IMR-90 (cell line): ENCODE measurements around the gene RNF225. TPM values are rescaled to one million over a fixed set of nuclear protein-coding genes. Genes with fewer than 3 reads are reported as not detected.

ENCODE experiments used
- ATAC-seq: fragments of 200-7000 bp; cut with Tn5 transposase; 2 replicates; pipeline ENCODE4 v1.9.1; 2020; ENCODE audit warnings: low read depth, mild to moderate bottlenecking, moderate library complexity
- BruUV-seq: library from RNA; stranded (reverse); fragments of 400-500 nt; replicated peaks from 2 replicates; lab custom pipeline; 2021; lab: Mats Ljungman, UMichigan
- CTCF ChIA-PET: fragments of 300-600 bp; formaldehyde crosslinking; extraction: SDS; loops from one replicate; lab custom pipeline; 2021; ENCODE audit warnings: antibody characterized with exemption; lab: Yijun Ruan, JAX
- POLR2A ChIA-PET: fragments of 300-600 bp; sonication (Branson Sonifier 250); formaldehyde crosslinking; loops from one replicate; lab custom pipeline; 2022; ENCODE audit warnings: antibody characterized with exemption; ENCODE audit not compliant: unreplicated experiment; lab: Charles Lee
- DNase-seq: peaks from one replicate; pipeline ENCODE4 v3.0.0; 2013
- H2AFZ ChIP-seq: replicated peaks from 2 replicates; pipeline ENCODE3; 2013; ENCODE audit warnings: low read length, mild to moderate bottlenecking; ENCODE audit not compliant: poor library complexity
- H2AK5ac ChIP-seq: 2 replicates; pipeline ENCODE4 v1.6.1; 2013; ENCODE audit warnings: low read depth, low read length, inconsistent platforms
- H2AK9ac ChIP-seq: replicated peaks from 2 replicates; pipeline ENCODE3; 2013; ENCODE audit warnings: mild to moderate bottlenecking, low read depth, low read length, moderate library complexity; ENCODE audit not compliant: poor library complexity
- H2BK120ac ChIP-seq: 2 replicates; pipeline ENCODE4 v1.6.1; 2013; ENCODE audit warnings: low read depth, low read length, inconsistent platforms
- H2BK15ac ChIP-seq: 3 replicates; pipeline ENCODE4 v1.6.1; 2013; ENCODE audit warnings: low read depth, low read length, inconsistent platforms
- H2BK20ac ChIP-seq: 2 replicates; pipeline ENCODE4 v1.6.1; 2013; ENCODE audit warnings: low read depth, mild to moderate bottlenecking, inconsistent platforms, low read length, moderate library complexity
- H2BK5ac ChIP-seq: 2 replicates; pipeline ENCODE4 v1.6.1; 2013; ENCODE audit warnings: mild to moderate bottlenecking, low read depth, low read length, inconsistent platforms; ENCODE audit not compliant: poor library complexity, severe bottlenecking
- H3K14ac ChIP-seq: replicated peaks from 2 replicates; pipeline ENCODE4 v1.6.1; 2013; ENCODE audit warnings: low read depth, low read length, inconsistent platforms
- H3K18ac ChIP-seq: 2 replicates; pipeline ENCODE4 v1.6.1; 2013; ENCODE audit warnings: low read depth, low read length, control low read depth
- H3K23ac ChIP-seq: 2 replicates; pipeline ENCODE4 v1.6.1; 2013; ENCODE audit warnings: low read depth, low read length, inconsistent platforms
- H3K27ac ChIP-seq: 2 replicates; pipeline ENCODE4 v1.5.1; 2013; ENCODE audit warnings: mild to moderate bottlenecking, control low read depth, low read length; ENCODE audit not compliant: insufficient read depth
- H3K27me3 ChIP-seq: 2 replicates; pipeline ENCODE4 v1.6.1; 2013; ENCODE audit warnings: low read length; ENCODE audit not compliant: control insufficient read depth, insufficient read depth
- H3K36me3 ChIP-seq: 2 replicates; pipeline ENCODE4 v1.6.1; 2013; ENCODE audit warnings: low read length, mixed read lengths; ENCODE audit not compliant: control insufficient read depth, insufficient read depth
- H3K4ac ChIP-seq: 2 replicates; pipeline ENCODE4 v1.6.1; 2013; ENCODE audit warnings: low read depth, low read length, inconsistent platforms
- H3K4me1 ChIP-seq: 2 replicates; pipeline ENCODE4 v1.6.1; 2013; ENCODE audit warnings: low read length, mixed read lengths; ENCODE audit not compliant: control insufficient read depth, insufficient read depth
- H3K4me2 ChIP-seq: 2 replicates; pipeline ENCODE4 v1.6.1; 2013; ENCODE audit warnings: low read depth, mild to moderate bottlenecking, control low read depth, low read length, moderate library complexity
- H3K4me3 ChIP-seq: 2 replicates; pipeline ENCODE4 v1.5.1; 2013; ENCODE audit warnings: low read depth, mild to moderate bottlenecking, control low read depth, low read length, moderate library complexity; ENCODE audit not compliant: insufficient read depth
- H3K56ac ChIP-seq: 2 replicates; pipeline ENCODE4 v1.6.1; 2013; ENCODE audit warnings: low read length, inconsistent platforms; ENCODE audit not compliant: insufficient read depth; ENCODE audit errors: extremely low read depth
- H3K79me1 ChIP-seq, 2 experiments: 2 replicates each; pipeline ENCODE4 v1.6.1; 2013; ENCODE audit warnings: low read length in 2 of 2, inconsistent platforms in 1 of 2, low read depth in 1 of 2
- H3K9ac ChIP-seq: 2 replicates; pipeline ENCODE4 v1.6.1; 2013; ENCODE audit warnings: low read depth, low read length, control low read depth
- H3K9me1 ChIP-seq: 2 replicates; pipeline ENCODE4 v1.6.1; 2013; ENCODE audit warnings: low read length, inconsistent platforms; ENCODE audit not compliant: insufficient read depth
- H3K9me3 ChIP-seq: 2 replicates; pipeline ENCODE4 v1.6.1; 2013; ENCODE audit warnings: low read length; ENCODE audit not compliant: control insufficient read depth, insufficient read depth
- H4K20me1 ChIP-seq: 2 replicates; pipeline ENCODE4 v1.6.1; 2013; ENCODE audit warnings: low read length, inconsistent platforms; ENCODE audit not compliant: insufficient read depth
- H4K5ac ChIP-seq: 2 replicates; pipeline ENCODE4 v1.6.1; 2013; ENCODE audit warnings: mild to moderate bottlenecking, low read depth, low read length, control low read depth
- H4K8ac ChIP-seq, 2 experiments: 2 replicates each; pipeline ENCODE4 v1.6.1; 2013; ENCODE audit warnings: low read depth in 2 of 2, low read length in 2 of 2, control low read depth in 1 of 2, inconsistent platforms in 1 of 2
- H4K91ac ChIP-seq: 2 replicates; pipeline ENCODE4 v1.6.1; 2013; ENCODE audit warnings: low read depth, low read length, inconsistent platforms; ENCODE audit not compliant: insufficient read depth
- BHLHE40 ChIP-seq: fragments of 150-350 bp; IDR thresholded peaks from 2 replicates; pipeline ENCODE4 v1.6.1; 2016; ENCODE audit warnings: mild to moderate bottlenecking, low read depth, low read length
- CEBPB ChIP-seq: IDR thresholded peaks from 2 replicates; pipeline ENCODE4 v1.6.1; 2012; ENCODE audit warnings: low read depth, low read length, improper control_type of control experiment
- MXI1 ChIP-seq: IDR thresholded peaks from 2 replicates; pipeline ENCODE4 v1.6.1; 2012; ENCODE audit warnings: low read depth, mild to moderate bottlenecking, low read length, moderate library complexity, borderline replicate concordance
- NFE2L2 ChIP-seq: fragments of 150-350 bp; IDR thresholded peaks from 2 replicates; pipeline ENCODE4 v1.6.1; 2016; ENCODE audit warnings: low read depth, mild to moderate bottlenecking, low read length
- RCOR1 ChIP-seq: IDR thresholded peaks from 2 replicates; pipeline ENCODE4 v1.6.1; 2012; ENCODE audit warnings: mild to moderate bottlenecking, low read length, improper control_type of control experiment; ENCODE audit not compliant: insufficient replicate concordance
- RFX5 ChIP-seq: IDR thresholded peaks from 2 replicates; pipeline ENCODE4 v1.8.0; 2012; ENCODE audit warnings: low read depth, mild to moderate bottlenecking, low read length, moderate library complexity
- SMC3 ChIP-seq: fragments of 150-350 bp; IDR thresholded peaks from 2 replicates; pipeline ENCODE4 v1.6.1; 2016; ENCODE audit warnings: low read depth, mild to moderate bottlenecking, antibody characterized with exemption, low read length, moderate library complexity
- WGBS, 2 experiments: methylation state at CpG; one replicate each; pipeline versions ENCODE4 v1.1.5 to v1.1.7; 2013; ENCODE audit warnings: missing lambda C conversion rate in 2 of 2; ENCODE audit not compliant: insufficient read length in 1 of 2; ENCODE audit errors: extremely low coverage in 2 of 2; 5-methylcytosine and 5-hydroxymethylcytosine counted together
- dilution Hi-C: fragments of 300-500 bp; cut with HindIII; formaldehyde crosslinking; loops from one replicate; pipeline ENCODE4 v1.14.3; 2018; ENCODE audit warnings: low sequenced_read_pairs; ENCODE audit not compliant: unreplicated experiment
- in situ Hi-C: fragments of 300-500 bp; cut with MboI; formaldehyde crosslinking; loops from 3 replicates; pipeline ENCODE4 v1.14.3; 2019; ENCODE audit warnings: low sequenced_read_pairs, inconsistent platforms, mixed read lengths
- intact Hi-C: fragments of 100-400 bp; cut with micrococcal nuclease; formaldehyde crosslinking; loops from 2 replicates; pipeline ENCODE4 v1.10.0; 2022
- polyA plus RNA-seq, 3 experiments: library from polyadenylated mRNA; depleted of rRNA; stranded (reverse); fragments of >200 nt; gene quantifications; 2 replicates each; pipeline ENCODE4 v1.2.3, GENCODE V29; 2012; ENCODE audit warnings: low replicate concordance in 1 of 3
- total RNA-seq: library from RNA; depleted of rRNA; stranded (reverse); fragments of >200 nt; gene quantifications from 2 replicates; pipeline ENCODE4 v1.2.3, GENCODE V29; 2012
- TF ChIP-seq, protein P1 (sequence below): fragments of 150-350 bp; IDR thresholded peaks from 2 replicates; pipeline ENCODE4 v1.6.1; 2017; ENCODE audit warnings: mild to moderate bottlenecking, antibody characterized with exemption, low read length, low read depth

Gene RNF225
- total and polyA plus RNA-seq, 2 of the 4 experiments (the other 2 are of a cell fraction): 0.10 TPM; not detected in 1

DNA sequence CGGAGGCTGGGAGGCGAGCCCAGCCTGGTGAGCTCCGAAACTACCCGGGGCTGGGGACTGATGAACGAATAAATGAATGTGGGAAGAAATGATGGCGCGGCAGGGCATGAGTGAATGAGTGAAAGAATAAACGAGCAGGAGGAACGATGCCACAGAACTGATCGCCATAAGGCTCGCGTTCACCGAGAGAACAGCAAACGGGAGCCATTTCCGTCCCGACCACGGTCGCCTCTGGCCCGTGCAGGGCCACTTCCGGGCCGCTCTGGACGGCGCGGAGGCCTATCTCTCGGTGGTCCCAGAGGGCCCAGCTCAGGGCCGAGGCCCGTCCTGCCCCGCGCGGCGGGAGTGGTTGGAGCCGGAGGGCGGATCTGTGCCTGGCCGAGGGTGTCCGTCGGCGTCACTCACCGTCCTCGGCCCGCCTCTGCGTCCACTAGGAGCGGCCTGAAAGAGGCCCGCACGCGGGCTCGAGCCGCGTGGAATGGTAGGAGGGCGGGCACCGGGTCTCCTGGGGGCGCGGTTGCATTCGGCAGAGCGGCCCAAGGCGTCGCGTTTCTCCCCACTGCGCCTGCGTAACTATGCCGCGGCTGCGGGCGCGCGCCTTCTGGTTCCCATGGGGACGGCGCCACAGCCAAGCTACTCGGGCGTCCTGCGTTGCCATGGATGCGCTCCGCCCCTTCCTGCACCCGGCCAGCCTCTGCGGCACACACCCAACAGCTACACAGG lies 33.0 kb upstream of the RNF225 start, which contains the start of gene ZNF497 (continued):
- TF ChIP-seq, protein P1, sequence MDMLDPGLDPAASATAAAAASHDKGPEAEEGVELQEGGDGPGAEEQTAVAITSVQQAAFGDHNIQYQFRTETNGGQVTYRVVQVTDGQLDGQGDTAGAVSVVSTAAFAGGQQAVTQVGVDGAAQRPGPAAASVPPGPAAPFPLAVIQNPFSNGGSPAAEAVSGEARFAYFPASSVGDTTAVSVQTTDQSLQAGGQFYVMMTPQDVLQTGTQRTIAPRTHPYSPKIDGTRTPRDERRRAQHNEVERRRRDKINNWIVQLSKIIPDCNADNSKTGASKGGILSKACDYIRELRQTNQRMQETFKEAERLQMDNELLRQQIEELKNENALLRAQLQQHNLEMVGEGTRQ: no peak
- TF ChIP-seq SMC3: 0 out of 2 replicates have a peak, but pooled peaks have one; percentile 0
- no peak for TF ChIP-seq RFX5

DNA sequence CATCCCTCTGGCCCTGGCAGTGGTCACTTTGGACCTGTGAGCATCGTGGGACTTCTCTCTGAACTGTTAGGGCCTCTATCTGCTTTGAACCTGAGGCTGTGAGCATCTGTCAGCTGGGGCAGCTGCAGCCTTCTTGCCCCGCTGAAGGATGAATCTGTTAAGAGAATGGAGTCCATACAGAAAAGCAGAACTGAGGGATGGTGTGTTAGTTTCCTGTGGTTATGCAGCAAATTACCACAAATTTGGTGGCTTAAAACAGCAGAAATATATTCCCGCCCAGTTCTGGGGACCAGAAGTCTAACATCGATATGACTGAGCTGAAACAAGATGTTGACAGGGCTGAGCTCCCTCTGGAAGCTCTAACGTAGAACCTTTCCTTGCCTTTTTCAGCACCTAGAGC lies 31.3 kb upstream of the RNF225 start:
- dilution Hi-C loops (no loop called here), intact Hi-C loops (no loop called here), in situ Hi-C loops (no loop called here)
- H3K4me2 ChIP-seq: no peak overlapping the region
- H3K36me3 ChIP-seq: no peaks in the 10 kb centered on the region
- no peak overlapping the region for H3K9ac ChIP-seq
- H2AK9ac ChIP-seq: no peak overlapping the region
- H2BK120ac ChIP-seq: no peak overlapping the region
- H3K14ac ChIP-seq: no peak overlapping the region
- H3K27ac ChIP-seq: no peak overlapping the region
- H2AK5ac ChIP-seq: 0 out of 2 replicates have a peak overlapping the region, but pooled peaks have one; percentile 4
- H2AFZ ChIP-seq: peak overlapping the region; percentile 23
- H3K4me3 ChIP-seq: no peak overlapping the region
- H4K5ac ChIP-seq: no peak overlapping the region
- H3K4ac ChIP-seq: no peak overlapping the region
- H4K8ac ChIP-seq: no peak overlapping the region
- DNase-seq (no peak), ATAC-seq (no peak)
- H3K9me3 ChIP-seq: peaks cover 3% of the 10 kb centered on the region; the same call in 1 of the 2 replicates
- TF ChIP-seq MXI1: no peak
- no peak for TF ChIP-seq RCOR1
- TF ChIP-seq CEBPB: no peak
- TF ChIP-seq, protein P1: no peak
- TF ChIP-seq BHLHE40: no peak
- no peak for TF ChIP-seq RFX5
- no peak for TF ChIP-seq NFE2L2
- WGBS, 2 experiments: 100% methylated on average over 2 of the region's 5 CpGs; no CpG with 5 or more reads in 1 of the 2 experiments
- POLR2A ChIA-PET: no interaction called here
- peaks cover 3% of the 10 kb centered on the region for H3K4me1 ChIP-seq
- H3K79me1 ChIP-seq: peaks cover 0 to 3% of the 10 kb centered on the region in 2 experiments; a peak in 2 of 4 replicates
- H3K56ac ChIP-seq: no peak overlapping the region
- no peak overlapping the region for H2BK5ac ChIP-seq
- no peak overlapping the region for H3K18ac ChIP-seq
- CTCF ChIA-PET: interaction anchor here (0.6 to 1.4 kb wide), 2 partner anchors 9 to 27 kb away, joined by 3 read pairs; no protein-coding TSS in a partner anchor
- H3K23ac ChIP-seq: no peak overlapping the region
- no peak overlapping the region for H2BK20ac ChIP-seq
- H3K27me3 ChIP-seq: no peaks in the 10 kb centered on the region
- BruUV-seq: no TSS peak
- H4K20me1 ChIP-seq: no peaks in the 10 kb centered on the region
- H2BK15ac ChIP-seq: no peak overlapping the region
- H3K9me1 ChIP-seq: peaks cover 3% of the 10 kb centered on the region; the same call in 1 of the 2 replicates
- no peak overlapping the region for H4K91ac ChIP-seq
